Mesenchymal stem cell (in vitro differentiated cells and primary cell): ENCODE data around the gene TRIM24.

ENCODE experiments used
- DNase-seq: peaks from one replicate; pipeline ENCODE4 v3.0.0-alpha.2; 2013
- H2AFZ ChIP-seq: one replicate; pipeline ENCODE4 v1.6.1; 2013; ENCODE audit warnings: low read depth, mild to moderate bottlenecking, control low read depth, inconsistent platforms, low read length, moderate library complexity
- H2AK5ac ChIP-seq: 2 replicates; pipeline ENCODE4 v1.6.1; 2013; ENCODE audit warnings: low read length, moderate library complexity, mild to moderate bottlenecking, inconsistent platforms; ENCODE audit not compliant: severe bottlenecking
- H2BK120ac ChIP-seq: one replicate; pipeline ENCODE4 v1.6.1; 2013; ENCODE audit warnings: low read depth, mild to moderate bottlenecking, inconsistent platforms, low read length, moderate library complexity
- H2BK12ac ChIP-seq, 2 experiments: one replicate each; pipeline ENCODE4 v1.6.1; 2013; ENCODE audit warnings: inconsistent platforms in 2 of 2, low read length in 2 of 2, mild to moderate bottlenecking in 2 of 2, moderate library complexity in 2 of 2, control low read depth in 1 of 2
- H2BK15ac ChIP-seq: one replicate; pipeline ENCODE4 v1.6.1; 2013; ENCODE audit warnings: mild to moderate bottlenecking, low read depth, inconsistent platforms; ENCODE audit not compliant: poor library complexity, severe bottlenecking
- H2BK5ac ChIP-seq: 2 replicates; pipeline ENCODE4 v1.6.1; 2013; ENCODE audit warnings: low read depth, mild to moderate bottlenecking, low read length, control low read depth, inconsistent platforms; ENCODE audit not compliant: poor library complexity, severe bottlenecking
- H3K14ac ChIP-seq, 2 experiments: one replicate each; pipeline ENCODE4 v1.6.1; 2013; ENCODE audit warnings: inconsistent platforms in 2 of 2, low read length in 2 of 2, control low read depth in 1 of 2, mild to moderate bottlenecking in 1 of 2, moderate library complexity in 1 of 2
- H3K18ac ChIP-seq, 2 experiments: one replicate each; pipeline ENCODE4 v1.6.1; 2013; ENCODE audit warnings: inconsistent platforms in 2 of 2, low read length in 2 of 2, control low read depth in 1 of 2, low read depth in 1 of 2, mild to moderate bottlenecking in 1 of 2
- H3K23ac ChIP-seq, 2 experiments: one replicate each; pipeline ENCODE4 v1.6.1; 2013; ENCODE audit warnings: inconsistent platforms in 2 of 2, low read length in 2 of 2, mild to moderate bottlenecking in 2 of 2, moderate library complexity in 2 of 2, control low read depth in 1 of 2
- H3K27ac ChIP-seq: 2 replicates; pipeline ENCODE4 v1.5.1; 2013; ENCODE audit warnings: mild to moderate bottlenecking, moderate library complexity, low read length, control low read depth, inconsistent platforms; ENCODE audit not compliant: poor library complexity, severe bottlenecking
- H3K27me3 ChIP-seq, 2 experiments: 2 replicates each; pipeline versions ENCODE4 v1.6.1 to v1.7.0; 2013; ENCODE audit warnings: low read length in 2 of 2, mild to moderate bottlenecking in 2 of 2, moderate library complexity in 2 of 2, control low read depth in 1 of 2, inconsistent platforms in 1 of 2; ENCODE audit not compliant: control insufficient read depth in 1 of 2, insufficient read depth in 1 of 2
- H3K36me3 ChIP-seq, 2 experiments: 2 replicates each; pipeline versions ENCODE4 v1.6.1 to v1.7.0; 2013; ENCODE audit warnings: low read length in 2 of 2, control low read depth in 1 of 2, inconsistent platforms in 1 of 2, low read depth in 1 of 2, mild to moderate bottlenecking in 1 of 2; ENCODE audit not compliant: insufficient read depth in 2 of 2, control insufficient read depth in 1 of 2
- H3K4ac ChIP-seq, 2 experiments: one replicate each; pipeline ENCODE4 v1.6.1; 2013; ENCODE audit warnings: inconsistent platforms in 2 of 2, low read length in 2 of 2, mild to moderate bottlenecking in 2 of 2, moderate library complexity in 2 of 2, control low read depth in 1 of 2, low read depth in 1 of 2
- H3K4me1 ChIP-seq: 2 replicates; pipeline ENCODE4 v1.6.1; 2013; ENCODE audit warnings: low read depth, low read length, control low read depth; ENCODE audit not compliant: control insufficient read depth, insufficient read depth
- H3K4me2 ChIP-seq: 2 replicates; pipeline ENCODE4 v1.6.1; 2013; ENCODE audit warnings: low read length, mild to moderate bottlenecking, inconsistent platforms; ENCODE audit not compliant: poor library complexity, severe bottlenecking
- H3K4me3 ChIP-seq, 2 experiments: 2 replicates each; pipeline versions ENCODE4 v1.5.1 to v1.7.0; 2013; ENCODE audit warnings: low read length in 2 of 2, mild to moderate bottlenecking in 2 of 2, control low read depth in 1 of 2, low read depth in 1 of 2; ENCODE audit not compliant: insufficient read depth in 1 of 2
- H3K79me1 ChIP-seq: replicated peaks from 2 replicates; pipeline ENCODE4 v1.6.1; 2013; ENCODE audit warnings: mild to moderate bottlenecking, control low read depth, low read length, inconsistent platforms; ENCODE audit not compliant: poor library complexity, severe bottlenecking
- H3K9ac ChIP-seq: 2 replicates; pipeline ENCODE4 v1.7.0; 2013; ENCODE audit warnings: mild to moderate bottlenecking, low read length, moderate library complexity
- H3K9me3 ChIP-seq: 2 replicates; pipeline ENCODE4 v1.7.0; 2013; ENCODE audit warnings: mild to moderate bottlenecking, low read length; ENCODE audit not compliant: control insufficient read depth
- H4K8ac ChIP-seq: one replicate; pipeline ENCODE4 v1.6.1; 2013; ENCODE audit warnings: inconsistent platforms, mild to moderate bottlenecking, low read length, moderate library complexity
- H4K91ac ChIP-seq: one replicate; pipeline ENCODE4 v1.6.1; 2013; ENCODE audit warnings: mild to moderate bottlenecking, low read length, inconsistent platforms
- WGBS: methylation state at CpG from one replicate; pipeline ENCODE4 v1.1.7; 2013; ENCODE audit warnings: mixed read lengths; 5-methylcytosine and 5-hydroxymethylcytosine counted together

The TRIM24 gene

DNA sequence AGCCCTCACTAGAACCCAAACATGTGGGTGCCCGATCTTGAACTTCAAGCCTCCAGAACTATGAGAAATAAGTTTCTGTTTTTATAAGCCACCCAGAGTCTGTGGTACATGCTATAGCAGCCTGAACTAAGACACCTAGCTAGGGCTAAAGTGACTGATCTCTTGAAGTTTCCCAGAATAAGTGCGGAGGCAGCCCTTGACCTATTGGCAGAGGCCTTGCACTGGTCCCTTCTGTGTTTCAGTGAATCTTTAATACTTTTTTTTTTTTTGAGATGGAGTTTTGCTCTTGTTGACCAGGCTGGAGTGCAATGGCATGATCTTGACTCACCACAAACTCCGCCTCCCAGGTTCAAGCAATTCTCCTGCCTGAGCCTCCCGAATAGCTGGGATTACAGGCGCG lies 156.0 kb downstream of the TRIM24 start:
- no peak overlapping the region for H4K91ac ChIP-seq

DNA sequence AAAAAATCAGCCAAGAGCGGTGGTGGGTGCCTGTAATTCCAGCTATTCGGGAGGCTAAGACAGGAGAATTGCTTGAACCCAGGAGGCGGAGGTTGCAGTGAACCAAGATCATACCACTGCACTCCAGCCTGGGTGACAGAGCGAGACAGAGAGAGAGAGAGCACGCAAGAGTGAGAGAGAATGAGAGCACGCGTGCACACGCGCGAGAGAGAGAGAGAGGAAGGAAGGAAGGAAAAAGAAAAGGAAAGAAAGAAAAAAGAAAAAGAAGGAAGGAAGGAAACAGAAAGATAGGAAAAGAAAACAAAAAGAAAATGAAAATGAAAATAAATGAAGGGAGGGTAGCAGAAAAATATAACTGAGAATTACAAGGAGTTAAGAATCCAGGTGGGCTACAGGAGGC lies 158.4 kb downstream of the TRIM24 start:
- H2AK5ac ChIP-seq, result no peak overlapping the region
- WGBS, result 94% methylated on average over 10 of the region's 10 CpGs
- H3K9me3 ChIP-seq, result no peaks in the 10 kb centered on the region
- no peak overlapping the region for H4K8ac ChIP-seq
- H2BK120ac ChIP-seq, result no peak overlapping the region
- H4K91ac ChIP-seq, result no peak overlapping the region
- H3K4ac ChIP-seq, result no peak overlapping the region
- H3K23ac ChIP-seq, result no peak overlapping the region
- no peak overlapping the region for H2AFZ ChIP-seq
- peaks cover 5% of the 10 kb centered on the region for H3K4me1 ChIP-seq
- no peak overlapping the region for H3K4me3 ChIP-seq
- no peaks in the 10 kb centered on the region for H3K36me3 ChIP-seq
- no peak overlapping the region for H3K18ac ChIP-seq
- no peak overlapping the region for H3K4me2 ChIP-seq
- H3K9ac ChIP-seq, result no peak overlapping the region
- H2BK5ac ChIP-seq, result no peak overlapping the region
- no peaks in the 10 kb centered on the region for H3K27me3 ChIP-seq
- no peak overlapping the region for H3K14ac ChIP-seq
- no peak overlapping the region for H2BK12ac ChIP-seq
- no peak for DNase-seq
- no peak overlapping the region for H3K27ac ChIP-seq
- no peak overlapping the region for H2BK15ac ChIP-seq
- H3K79me1 ChIP-seq, result no peaks in the 10 kb centered on the region

More for the DNA sequence above, 156.0 kb downstream of the TRIM24 start:
- Histone ChIP-seq H2BK5ac (no peak overlapping the region), H3K14ac (no peak overlapping the region), H3K27ac (no peak overlapping the region), H3K4ac (no peak overlapping the region), H4K8ac (no peak overlapping the region), H2BK120ac (no peak overlapping the region), H3K36me3 (no peaks in the 10 kb centered on the region), H2AK5ac (no peak overlapping the region), H3K9ac (no peak overlapping the region), H3K18ac (no peak overlapping the region), H3K9me3 (no peaks in the 10 kb centered on the region), H3K4me1 (peaks cover 5% of the 10 kb centered on the region), H3K4me3 (no peak overlapping the region), H3K79me1 (no peaks in the 10 kb centered on the region), H3K23ac (no peak overlapping the region), H2BK15ac (no peak overlapping the region), H3K4me2 (no peak overlapping the region), H3K27me3 (no peaks in the 10 kb centered on the region), H2AFZ (no peak overlapping the region), H2BK12ac (no peak overlapping the region)
- WGBS, result 98% methylated on average over 6 of the region's 6 CpGs
- no peak for DNase-seq

DNA sequence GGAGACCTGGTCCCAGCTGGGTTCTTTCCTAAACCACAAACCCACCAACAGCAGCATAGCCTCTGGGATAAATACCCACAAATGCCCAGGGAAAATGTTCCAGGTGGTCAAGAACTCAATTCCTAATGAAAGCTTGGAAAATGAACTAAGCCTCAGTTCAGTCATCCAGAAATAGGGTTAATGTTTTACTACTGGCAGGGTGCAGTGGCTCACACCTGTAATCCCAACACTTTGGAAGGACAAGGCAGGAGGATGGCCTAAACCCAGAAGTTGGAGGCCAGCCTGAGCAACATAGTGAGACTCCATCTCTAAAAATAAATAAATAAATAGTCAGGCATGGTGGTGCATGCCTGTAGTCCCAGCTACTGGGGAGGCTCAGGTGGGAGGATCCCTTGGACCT lies 158.9 kb downstream of the TRIM24 start:
- H2AK5ac ChIP-seq, result no peak overlapping the region
- H3K18ac ChIP-seq, result no peak overlapping the region
- no peak overlapping the region for H3K4me3 ChIP-seq
- no peak overlapping the region for H3K9ac ChIP-seq
- H2BK5ac ChIP-seq, result no peak overlapping the region
- no peak overlapping the region for H3K14ac ChIP-seq
- no peak for DNase-seq
- H3K23ac ChIP-seq, result no peak overlapping the region
- no peak overlapping the region for H3K4me2 ChIP-seq
- H3K27me3 ChIP-seq, result no peaks in the 10 kb centered on the region
- H2BK120ac ChIP-seq, result no peak overlapping the region
- H4K91ac ChIP-seq, result no peak overlapping the region
- no peak overlapping the region for H3K4ac ChIP-seq
- peaks cover 5% of the 10 kb centered on the region for H3K4me1 ChIP-seq
- H2BK15ac ChIP-seq, result no peak overlapping the region
- H3K36me3 ChIP-seq, result no peaks in the 10 kb centered on the region
- no peaks in the 10 kb centered on the region for H3K79me1 ChIP-seq
- H3K27ac ChIP-seq, result no peak overlapping the region
- no peaks in the 10 kb centered on the region for H3K9me3 ChIP-seq
- H2BK12ac ChIP-seq, result no peak overlapping the region
- no peak overlapping the region for H2AFZ ChIP-seq
- no peak overlapping the region for H4K8ac ChIP-seq

DNA sequence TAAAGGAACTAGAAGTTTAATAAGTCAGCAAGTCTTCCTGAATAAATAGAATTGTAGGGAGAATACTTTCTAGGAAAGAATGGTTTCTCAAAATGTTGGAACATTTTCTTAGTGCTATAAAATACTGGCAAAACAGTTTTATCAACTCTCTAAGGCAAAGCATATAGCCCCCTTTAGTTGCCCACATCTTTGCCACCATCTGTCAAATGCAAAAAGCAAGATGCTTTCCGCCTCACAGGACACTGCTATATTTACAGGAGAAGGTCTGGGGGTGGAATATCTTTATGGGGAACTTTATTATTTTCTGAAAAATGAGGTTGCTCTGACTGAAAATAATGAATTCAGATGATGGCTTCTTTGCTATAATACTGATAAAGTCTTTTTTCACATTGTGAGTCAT lies 162.8 kb downstream of the TRIM24 start:
- H3K18ac ChIP-seq, result no peak overlapping the region

More for the DNA sequence above, 162.8 kb downstream of the TRIM24 start:
- no peaks in the 10 kb centered on the region for H3K9me3 ChIP-seq
- no peak overlapping the region for H4K8ac ChIP-seq
- no peak for DNase-seq
- H2BK12ac ChIP-seq, result no peak overlapping the region
- H4K91ac ChIP-seq, result no peak overlapping the region
- no peak overlapping the region for H3K9ac ChIP-seq
- H3K27ac ChIP-seq, result no peak overlapping the region
- H2BK120ac ChIP-seq, result no peak overlapping the region
- WGBS, result 86% methylated on average over 1 of the region's 1 CpG
- no peak overlapping the region for H2BK15ac ChIP-seq
- H3K36me3 ChIP-seq, result no peaks in the 10 kb centered on the region
- no peak overlapping the region for H2AK5ac ChIP-seq
- H3K4ac ChIP-seq, result no peak overlapping the region
- no peak overlapping the region for H3K23ac ChIP-seq
- no peaks in the 10 kb centered on the region for H3K79me1 ChIP-seq
- no peak overlapping the region for H2BK5ac ChIP-seq
- H3K4me1 ChIP-seq, result peaks cover 5% of the 10 kb centered on the region
- no peak overlapping the region for H3K4me2 ChIP-seq
- no peak overlapping the region for H3K4me3 ChIP-seq
- H3K27me3 ChIP-seq, result peaks cover 0 to 4% of the 10 kb centered on the region in 2 experiments
- no peak overlapping the region for H2AFZ ChIP-seq
- no peak overlapping the region for H3K14ac ChIP-seq
